ENCODE results near the gene CNGB1.
"Not testable (repeated sequence)": the region's sequence is repeated elsewhere in the genome, so short reads cannot be mapped to it uniquely, and the experiment has no call there.

CNGB1 gene

DNA sequence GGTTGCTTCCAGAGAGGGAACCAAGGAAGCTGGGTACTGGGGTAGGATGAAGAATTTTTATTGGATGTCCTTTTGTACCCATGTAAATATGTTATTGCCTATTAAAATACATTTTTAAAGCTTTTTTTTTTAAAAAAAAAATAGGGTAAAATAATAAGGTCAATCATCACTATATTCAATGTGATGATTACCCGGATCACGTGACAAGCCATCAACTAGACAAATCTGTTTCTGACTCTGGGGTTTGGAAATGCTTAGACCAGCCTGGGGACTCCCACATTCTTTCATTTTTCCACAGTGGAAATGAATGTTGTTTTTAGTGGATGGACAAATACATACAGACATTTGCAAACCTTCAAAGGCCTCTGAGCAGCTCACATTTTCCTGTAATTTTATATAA lies 88.7 kb downstream of the CNGB1 start:
- no peak for DNase-seq

DNA sequence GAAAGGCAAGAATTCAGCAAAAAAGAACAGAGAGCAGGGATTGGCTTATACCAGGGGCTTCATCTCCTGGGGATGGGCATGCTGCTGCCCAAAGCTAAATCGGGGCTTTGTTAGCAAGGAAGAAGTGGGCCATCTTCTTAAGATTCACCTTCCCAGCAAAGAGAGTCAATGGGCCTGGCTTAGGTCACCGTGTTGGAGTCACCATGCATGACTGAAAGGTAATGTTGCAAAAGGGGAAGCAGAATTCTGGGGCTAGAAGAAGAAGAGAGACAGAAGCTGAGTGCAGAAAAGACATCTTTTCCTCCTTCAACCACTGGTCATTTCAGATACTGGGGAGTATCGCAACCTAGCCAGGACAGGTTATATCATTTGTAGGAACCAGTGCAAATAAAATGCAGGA lies 92.3 kb downstream of the CNGB1 start:
- no peak for DNase-seq

DNA sequence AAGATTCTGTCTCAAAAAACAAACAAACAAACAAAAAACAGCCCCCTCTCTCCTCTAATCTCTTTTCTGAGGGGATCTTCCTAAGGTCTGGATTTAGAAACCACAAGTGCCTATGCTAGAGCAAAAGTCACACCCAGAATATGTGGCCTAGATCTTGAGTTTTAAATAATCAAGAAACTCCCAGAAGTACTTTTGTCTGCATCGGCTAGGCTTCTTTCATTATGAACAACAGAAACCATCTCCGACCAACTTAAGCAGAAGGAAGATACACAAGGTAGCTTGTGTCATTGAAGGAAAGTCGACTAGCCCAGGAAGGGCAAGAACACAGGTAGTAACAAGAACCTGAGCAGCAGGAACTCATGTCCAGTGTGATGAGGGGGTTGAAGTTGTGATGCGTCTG lies 94.7 kb downstream of the CNGB1 start:
- no peak for DNase-seq

DNA sequence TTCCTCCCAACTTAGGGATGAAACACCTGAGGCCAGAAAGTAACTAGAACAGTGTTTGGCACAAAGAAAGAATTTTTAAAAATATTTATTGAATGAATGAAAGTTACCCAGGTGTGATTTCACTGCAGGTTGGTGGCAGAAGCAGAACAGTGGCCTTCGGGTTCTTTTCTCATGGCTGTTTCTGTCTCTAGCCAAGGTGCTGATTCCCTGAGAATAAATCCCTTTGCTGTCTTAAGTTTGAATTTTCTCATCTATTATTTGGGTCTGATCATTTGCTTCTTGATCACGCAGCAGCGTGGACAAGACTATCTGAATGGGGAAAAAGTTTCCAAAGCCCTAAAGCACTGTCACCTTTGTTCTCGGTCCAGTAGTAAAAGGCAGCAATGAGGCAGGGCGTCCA lies 95.6 kb downstream of the CNGB1 start:
- no peak for DNase-seq

DNA sequence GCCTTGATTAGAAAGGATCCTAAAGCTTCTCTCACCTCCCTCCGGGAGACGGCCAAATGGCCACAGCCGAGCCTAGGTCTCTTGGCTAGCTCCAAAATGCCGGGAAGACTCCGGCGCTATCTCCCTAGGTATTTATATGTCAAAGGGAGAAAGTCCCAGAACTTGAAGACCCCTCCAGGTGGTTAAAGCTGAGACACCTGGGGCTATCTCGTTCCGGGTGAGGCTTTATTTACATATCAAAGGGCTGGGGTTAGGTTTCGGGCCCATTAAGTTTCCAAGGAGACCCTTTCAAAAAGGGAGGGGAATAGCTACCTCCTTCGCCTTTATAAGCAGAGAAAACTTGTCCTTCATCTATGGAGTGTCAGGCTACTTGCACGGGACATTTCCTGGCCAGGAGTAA lies 97.7 kb downstream of the CNGB1 start:
- no peak for DNase-seq

DNA sequence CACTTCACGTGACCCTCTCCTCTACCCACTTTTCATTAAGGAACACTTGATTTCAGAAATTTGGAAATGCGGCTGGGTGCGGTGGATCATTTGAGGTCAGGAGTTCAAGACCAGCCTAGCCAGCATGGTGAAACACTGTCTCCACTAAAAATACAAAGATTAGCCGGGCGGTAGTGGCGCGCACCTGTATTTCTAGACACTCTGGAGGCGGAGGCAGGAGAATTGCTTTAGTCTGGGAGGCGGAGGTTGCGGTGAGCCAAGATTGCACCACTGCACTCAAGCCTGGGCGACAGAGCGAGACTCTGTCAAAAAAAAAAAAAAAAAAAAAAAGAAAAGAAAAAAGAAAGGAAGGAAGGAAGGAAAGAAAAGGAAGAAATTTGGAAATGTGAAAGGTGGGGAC lies 98.2 kb downstream of the CNGB1 start:
- not testable (repeated sequence) for DNase-seq

DNA sequence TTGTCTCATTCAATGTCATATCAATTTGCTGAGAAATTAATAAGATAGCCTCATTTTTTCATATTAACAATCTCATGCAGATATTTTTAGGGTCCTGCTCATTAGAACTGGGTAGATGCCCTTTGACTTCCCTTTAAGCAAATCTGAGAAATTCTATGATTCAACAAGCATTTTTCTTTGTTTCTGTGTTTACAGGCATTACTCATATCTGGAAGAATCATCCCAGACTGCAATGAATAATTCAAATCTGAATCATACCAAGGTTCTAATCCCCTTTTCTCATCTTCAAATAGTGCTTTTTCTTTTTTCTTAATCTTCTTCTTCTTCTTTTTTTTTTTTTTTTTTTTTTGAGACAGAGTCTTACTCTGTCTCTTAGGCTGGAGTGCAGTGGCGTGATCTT lies 99.5 kb downstream of the CNGB1 start:
- DNase-seq: no peak

DNA sequence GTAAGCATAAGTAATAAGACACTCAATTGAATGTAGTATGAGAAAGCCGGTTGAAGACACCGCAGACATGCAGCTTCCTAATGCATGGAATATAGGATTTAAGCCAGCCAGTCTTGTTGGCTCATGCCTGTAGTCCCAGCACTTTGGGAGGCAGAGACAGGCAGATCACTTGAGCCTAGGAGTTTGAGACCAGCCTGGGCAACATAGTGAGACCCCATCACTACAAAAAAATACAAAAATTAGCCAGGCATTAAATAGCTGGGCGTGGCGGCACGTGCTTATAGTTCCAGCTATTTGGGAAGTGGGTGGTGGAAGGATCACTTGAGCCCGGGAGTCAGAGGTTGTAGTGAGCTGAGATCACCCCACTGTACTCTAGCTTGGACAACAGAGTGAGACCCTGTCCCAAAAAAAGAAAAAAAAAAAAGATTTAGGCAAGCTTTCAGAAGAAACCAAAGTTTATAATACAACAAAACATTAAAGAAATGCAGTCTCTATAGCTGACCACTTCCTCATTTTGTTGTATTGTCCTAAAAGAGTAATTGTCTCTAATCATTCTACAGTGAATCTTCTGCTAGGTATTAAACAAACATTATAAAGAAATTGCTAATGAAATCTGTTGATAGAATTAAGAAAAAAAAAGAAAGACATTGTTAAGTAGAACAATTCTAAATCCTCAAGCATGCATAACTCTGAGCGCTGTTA lies 100.0 kb downstream of the CNGB1 start:
- no peak for DNase-seq

DNA sequence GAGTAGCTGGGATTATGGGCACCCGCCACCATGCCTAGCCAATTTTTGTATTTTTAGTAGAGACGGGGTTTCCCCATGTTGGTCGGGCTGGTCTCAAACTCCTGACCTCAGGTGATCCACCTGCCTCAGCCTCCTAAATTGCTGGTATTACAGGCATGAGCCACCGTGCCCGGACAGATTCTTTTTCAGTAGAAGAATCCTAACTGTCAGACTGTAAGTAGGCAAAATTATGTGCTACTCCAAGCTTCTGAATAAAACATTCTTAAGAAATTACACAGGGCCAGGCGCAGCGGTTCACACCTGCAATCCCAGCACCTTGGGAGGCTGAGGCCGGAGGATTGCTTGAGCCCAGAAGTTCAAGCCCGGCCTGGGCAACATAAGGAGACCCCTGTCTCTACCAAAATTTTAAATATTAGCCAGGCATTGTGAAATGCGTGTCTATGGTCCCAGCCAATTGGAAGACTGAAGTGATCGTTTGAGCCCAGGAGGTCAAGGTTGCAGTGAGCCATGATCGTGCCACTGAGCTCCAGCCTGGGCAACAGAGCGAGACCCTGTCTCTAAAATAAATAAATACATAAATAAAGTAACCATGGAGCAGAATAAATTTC lies 101.9 kb downstream of the CNGB1 start:
- DNase-seq: no peak

DNA sequence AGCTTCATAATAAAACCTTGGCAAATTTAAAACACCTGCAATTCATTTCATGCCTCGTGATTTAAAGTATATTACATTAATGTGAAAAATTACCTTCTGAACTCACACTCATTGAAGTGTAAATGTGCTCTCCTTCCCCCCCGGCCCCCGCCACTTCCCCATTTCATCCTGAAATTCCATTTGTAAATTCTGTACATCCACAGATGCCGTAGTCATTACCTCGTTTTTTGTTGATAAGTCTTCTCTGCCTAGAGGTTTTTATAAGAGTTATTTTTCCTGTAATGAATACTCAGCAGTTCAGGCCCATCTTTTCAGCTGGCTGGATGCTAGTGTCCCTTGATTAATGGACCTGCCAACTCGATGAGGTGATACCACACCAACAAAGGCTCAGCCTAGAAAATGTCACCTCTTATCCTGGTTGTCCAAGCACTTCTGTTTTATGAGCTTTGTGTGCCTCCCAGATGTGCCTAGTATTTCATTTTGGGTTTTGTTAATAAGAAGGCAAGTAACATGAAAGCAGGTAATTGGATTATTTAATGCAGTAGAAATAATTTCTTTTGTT lies 103.8 kb downstream of the CNGB1 start:
- DNase-seq: no peak

DNA sequence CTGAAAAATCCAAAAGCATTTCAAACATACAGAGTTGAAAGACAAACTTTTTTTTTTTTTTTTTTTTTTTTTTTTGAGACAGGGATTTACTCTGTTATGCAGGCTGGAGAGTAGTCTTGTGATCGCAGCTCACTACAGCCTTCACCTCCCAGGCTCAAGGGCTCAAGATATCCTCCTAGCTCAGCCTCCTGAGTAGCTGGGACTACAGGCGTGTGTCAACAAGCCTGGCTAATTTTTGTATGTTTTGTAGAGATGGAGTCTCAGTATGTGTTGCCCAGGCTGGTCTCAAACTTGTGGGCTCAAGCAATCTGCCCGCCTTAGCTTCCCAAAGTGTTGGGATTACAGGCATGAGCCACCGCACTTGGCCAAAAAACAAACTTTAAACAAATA lies 104.4 kb downstream of the CNGB1 start:
- no peak for DNase-seq

DNA sequence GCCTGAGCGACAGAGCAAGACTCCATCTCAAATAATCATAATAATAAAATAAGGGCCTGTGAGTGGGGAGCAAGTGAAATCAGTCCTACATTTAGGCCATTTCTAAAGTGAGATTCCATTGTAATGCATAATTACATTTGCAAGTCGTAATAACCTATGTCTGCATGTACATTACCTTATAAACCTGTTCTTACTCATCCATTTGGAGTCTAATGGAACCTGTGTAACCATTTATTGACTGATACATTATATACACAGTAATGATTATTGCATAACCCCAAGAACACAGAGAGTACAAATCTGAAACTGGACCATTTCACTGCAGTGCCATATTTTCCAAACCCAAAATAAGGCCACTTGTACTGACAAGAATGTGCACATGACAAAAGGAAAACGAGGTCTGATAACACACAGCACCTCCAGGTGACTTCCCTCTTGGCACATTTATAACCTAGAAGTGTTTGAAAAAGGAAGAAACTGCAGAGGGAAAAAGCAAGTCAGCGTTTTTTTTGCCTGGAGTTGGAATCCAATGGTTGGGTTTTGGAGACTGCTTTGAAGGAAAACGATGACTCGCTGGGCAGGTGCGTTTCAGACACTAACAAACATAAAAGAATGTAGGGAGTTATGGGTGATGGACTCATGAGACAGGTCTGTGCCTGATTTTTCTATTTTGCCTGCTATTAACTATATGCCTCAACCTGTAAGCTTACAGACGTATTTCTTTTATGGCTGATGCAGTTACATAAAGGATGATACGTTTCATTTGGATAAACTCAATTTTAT lies 105.0 kb downstream of the CNGB1 start:
- no peak for DNase-seq

DNA sequence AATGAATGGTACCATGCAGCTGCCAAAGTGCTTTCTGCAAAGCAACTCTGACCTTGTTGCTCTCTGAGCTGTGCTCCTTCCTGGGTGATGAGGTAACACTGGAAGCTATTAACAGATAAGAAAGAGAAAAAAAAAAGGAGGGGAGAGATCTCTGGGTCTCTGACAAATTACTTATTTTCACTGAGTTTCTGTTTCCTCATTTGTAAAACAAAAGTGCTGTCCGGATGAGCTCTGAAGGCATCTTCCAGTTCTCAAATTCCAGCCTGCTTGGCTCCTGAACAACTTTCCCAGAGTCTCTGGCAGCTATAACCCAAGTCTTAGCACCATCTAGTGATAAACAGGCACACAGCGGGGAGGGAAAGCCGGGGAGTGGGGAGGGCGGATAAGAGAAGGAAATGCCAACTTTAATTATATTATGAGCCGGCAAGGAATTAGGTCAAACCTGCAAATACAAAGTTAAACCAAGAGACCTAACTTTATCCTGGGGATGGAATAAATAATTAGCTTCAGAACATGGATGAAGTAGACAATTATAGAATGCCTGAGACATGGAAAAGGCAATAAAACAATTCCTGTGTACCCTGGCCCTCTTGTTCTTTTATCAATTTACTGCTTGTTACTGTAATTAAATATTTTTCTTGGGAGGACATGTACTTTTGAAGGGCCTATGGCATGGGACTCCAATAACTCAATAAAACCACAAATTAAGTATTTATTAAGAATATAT lies 107.3 kb downstream of the CNGB1 start:
- no peak for DNase-seq

DNA sequence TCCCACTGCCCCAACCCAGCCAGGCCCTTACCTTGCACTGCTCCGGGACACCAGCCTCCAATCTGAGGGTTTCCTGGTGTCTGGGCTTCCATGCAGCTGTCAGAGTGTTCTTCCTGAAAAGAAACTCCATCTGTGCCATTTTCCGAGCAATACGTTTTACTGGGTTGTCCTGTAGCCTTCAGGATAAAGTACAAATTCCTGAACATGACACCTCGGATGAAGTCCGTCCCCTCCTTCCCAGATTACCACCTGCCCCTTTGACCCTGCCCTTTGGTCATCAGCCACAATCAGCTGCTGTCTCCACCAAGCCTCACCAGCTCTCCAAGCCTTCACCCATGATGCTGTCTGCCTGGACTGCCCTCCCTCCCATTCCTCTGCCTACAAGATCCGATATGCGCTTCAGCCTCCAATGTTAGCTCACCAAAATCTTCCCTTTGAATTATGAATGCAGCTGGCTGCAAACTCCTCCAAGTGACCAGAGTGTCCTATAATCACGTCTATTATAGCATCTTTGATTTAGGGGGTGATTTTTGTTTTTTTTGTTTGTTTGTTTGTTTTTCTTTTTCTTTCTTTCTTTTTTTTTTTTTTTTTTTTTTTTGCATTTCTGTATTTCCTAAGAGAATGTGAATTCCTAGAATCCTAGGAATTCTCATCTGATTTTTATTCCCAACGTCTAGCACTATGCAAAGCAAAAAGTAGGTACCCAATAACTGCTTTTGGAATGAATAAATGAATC lies 108.1 kb downstream of the CNGB1 start:
- DNase-seq: no peak

DNA sequence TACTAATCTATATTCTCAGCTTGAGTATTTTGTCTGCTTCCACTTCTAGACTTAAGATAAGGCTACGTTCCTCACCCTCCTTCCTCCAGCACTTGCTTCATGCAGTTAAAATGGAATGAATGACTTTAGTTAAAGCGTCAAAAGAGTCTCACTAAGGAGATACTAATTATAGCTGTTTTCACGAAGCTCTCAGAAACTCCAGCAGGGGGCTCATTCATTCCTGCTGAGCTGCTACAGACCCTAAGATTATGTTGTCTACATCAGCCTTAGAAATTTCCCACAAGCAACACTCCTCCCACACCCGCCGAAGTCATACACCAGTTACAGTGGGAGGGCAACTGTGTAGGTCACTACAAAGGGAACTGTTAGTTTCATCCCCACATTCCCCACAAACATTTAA lies 111.6 kb downstream of the CNGB1 start:
- DNase-seq: no peak

DNA sequence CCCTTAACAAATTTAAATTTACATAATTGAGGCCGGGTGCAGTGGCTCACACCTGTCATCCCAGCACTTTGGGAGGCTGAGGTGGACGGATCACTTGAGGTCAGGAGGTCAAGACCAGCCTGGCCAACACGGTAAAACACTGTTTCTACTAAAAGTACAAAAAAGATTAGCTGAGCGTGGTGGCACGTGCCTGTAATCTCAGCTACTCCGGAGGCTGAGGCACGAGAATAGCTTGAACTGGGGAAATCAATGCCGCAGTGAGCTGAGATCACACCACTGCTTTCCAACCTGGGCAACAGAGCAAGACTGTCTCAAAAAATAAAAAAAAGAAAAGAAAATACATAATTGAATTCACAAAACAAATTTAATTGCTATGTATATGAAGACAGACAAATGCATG lies 112.3 kb downstream of the CNGB1 start:
- DNase-seq: no peak

DNA sequence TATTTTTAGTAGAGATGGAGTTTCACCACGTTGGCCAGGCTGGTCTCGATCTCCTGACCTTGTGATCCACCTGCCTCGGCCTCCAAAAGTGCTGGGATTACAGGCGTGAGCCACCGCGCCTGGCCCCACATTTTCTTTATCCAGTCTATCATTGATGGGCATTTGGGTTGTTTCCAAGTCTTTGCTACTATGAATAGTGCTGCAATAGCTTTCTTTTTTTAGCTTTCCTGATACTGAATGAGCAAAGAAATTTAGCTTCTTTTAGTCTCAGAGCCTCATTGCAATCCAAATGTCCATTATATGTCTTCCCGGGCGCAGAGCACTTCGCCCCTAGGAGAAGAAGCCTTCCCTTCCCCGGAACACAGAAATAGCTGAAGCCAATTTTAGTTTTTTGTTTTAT lies 112.9 kb downstream of the CNGB1 start:
- DNase-seq: not testable (repeated sequence)

DNA sequence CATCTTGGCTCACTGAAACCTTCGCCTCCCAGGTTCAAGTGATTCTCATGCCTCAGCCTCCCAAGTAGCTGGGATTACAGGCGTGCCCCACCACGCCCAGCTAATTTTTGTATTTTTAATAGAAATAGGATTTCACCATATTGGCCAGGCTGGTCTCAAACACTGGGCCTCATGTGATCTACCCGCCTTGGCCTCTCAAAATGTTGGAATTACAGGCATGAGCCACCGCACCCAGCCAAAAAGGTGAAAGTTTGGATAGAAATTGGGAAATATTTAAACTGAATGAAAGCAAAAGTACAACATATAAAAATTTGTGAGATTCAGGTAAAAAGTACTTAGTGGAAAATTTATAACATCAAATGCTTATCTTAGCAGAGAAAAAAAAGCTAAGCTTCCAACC lies 115.7 kb downstream of the CNGB1 start:
- no peak for DNase-seq

DNA sequence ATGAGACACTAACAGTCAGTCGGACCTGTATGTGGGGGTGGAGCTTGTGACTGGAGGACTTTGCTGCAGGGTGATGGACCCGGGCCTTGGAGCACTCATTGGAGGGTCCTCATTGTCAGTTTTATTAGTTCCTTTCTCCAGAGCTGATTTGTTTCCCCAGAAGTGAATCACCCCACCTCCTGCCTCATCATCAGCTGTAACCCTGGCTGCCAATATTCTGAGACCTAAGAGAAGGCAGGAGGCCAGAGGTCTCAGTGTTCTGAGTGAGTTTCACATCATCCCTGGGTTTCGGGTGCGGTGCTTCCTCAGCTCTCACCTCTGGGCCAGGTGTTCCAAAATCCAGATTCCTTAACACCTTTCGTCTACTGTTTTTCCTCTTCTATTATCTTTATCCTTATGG lies 118.7 kb downstream of the CNGB1 start:
- no peak for DNase-seq

DNA sequence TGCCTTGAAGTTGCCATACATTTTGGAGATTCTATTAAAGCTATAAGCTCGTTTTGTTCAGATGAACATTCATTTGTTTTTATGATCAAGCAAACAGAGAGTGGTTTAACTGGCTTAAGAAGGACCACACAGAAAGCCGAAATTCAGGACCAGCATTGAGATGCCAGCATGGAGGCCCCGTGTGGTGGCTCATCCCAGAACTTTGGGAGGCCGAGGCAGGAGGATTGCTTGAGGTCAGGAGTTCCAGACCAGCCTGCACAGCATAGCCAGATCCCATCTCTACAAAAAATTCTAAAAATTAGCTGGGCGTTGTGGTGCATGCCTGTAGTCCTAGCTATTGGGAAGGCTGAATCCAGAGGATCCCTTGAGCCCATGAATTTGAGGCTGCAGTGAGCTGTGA lies 122.7 kb downstream of the CNGB1 start:
- no peak for DNase-seq

DNA sequence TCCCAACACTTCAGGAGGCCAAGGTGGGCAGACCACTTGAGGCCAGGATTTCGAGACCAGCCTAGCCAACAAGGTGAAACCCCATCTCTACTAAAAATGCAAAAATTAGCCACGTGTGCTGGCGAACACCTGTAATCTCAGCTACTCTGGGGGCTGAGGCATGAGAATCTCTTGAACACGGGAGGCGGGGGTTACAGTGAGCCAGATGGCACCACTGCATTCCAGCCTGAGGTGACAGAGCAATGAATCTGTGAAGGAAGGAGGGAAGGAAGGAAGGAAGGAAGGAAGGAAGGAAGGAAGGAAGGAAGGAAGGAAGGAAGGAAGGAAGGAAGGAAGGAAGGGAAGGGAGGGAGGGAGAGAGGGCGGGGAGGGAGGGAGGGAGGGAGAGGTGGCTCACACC lies 124.0 kb downstream of the CNGB1 start:
- DNase-seq: not testable (repeated sequence)

DNA sequence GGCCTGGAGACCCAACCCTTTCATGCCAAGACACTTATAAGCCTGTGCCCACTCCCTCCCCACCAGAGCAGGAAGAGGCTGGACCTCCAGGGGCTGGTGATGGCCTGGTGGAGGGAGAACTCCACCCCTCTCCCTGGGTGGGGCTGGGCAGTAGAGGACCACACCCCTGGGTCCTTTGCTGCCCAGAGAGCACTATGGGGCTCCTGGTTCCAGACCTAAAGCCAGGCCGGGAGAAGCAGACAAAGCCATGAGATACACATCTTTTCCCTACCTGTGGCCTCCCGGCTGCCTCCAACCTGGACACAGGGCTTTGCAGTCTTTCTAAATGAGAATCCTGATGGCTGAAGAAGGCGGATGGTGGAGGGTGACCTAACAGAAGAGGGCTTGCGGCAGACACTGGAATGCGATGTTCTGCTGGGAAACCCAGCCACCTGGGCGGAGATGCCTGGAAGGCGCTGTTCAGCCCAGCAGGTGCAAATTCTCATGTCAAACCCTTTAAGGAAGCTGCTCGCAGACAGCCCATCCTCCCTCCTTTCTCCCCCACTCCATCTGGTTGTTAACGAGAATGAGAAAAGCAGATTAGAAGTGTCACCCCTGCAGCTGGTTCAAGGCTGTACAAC lies 124.7 kb downstream of the CNGB1 start:
- DNase-seq: no peak

Data from stimulated activated CD4-positive, alpha-beta T cell treated with anti-CD3 and anti-CD28 coated beads, Interleukin-4, amount 100 ng/mL, for 4 hours (primary cell).